Hepatic stellate cell (primary cell): Measurements from ENCODE around the gene DHRS3.

Source experiments
- DNase-seq: peaks from one replicate; pipeline ENCODE4 v3.0.0; 2011; ENCODE audit warnings: low spot score

Gene DHRS3

GRCh38 chr1:12637693-12638092 is 19.7 kb upstream of the DHRS3 start:
- DNase-seq = no peak

GRCh38 chr1:12636098-12636950 is 18.3 kb upstream of the DHRS3 start:
- peak; percentile 94 for DNase-seq

- DNase-seq = no peak
Observed at GRCh38 chr1:12634696-12635202, 16.7 kb upstream of the DHRS3 start.

- no peak for DNase-seq
Observed at GRCh38 chr1:12634156-12634555, 16.1 kb upstream of the DHRS3 start.

- DNase-seq = no peak
Observed at GRCh38 chr1:12631571-12631970, 13.6 kb upstream of the DHRS3 start.

GRCh38 chr1:12630946-12631530 is 13.0 kb upstream of the DHRS3 start:
- DNase-seq = no peak

- DNase-seq = no peak
Observed at GRCh38 chr1:12629985-12630760, 12.2 kb upstream of the DHRS3 start.

GRCh38 chr1:12629511-12629956 is 11.5 kb upstream of the DHRS3 start:
- DNase-seq = no peak

GRCh38 chr1:12627296-12627695 is 9.3 kb upstream of the DHRS3 start:
- DNase-seq = no peak

- DNase-seq = no peak
Observed at GRCh38 chr1:12626888-12627287, 8.9 kb upstream of the DHRS3 start.

GRCh38 chr1:12625276-12625675 is 7.3 kb upstream of the DHRS3 start:
- no peak for DNase-seq

GRCh38 chr1:12622506-12622905 is 4.5 kb upstream of the DHRS3 start:
- DNase-seq = no peak

- DNase-seq = no peak
Observed at GRCh38 chr1:12621346-12622335, 3.6 kb upstream of the DHRS3 start.

- DNase-seq = no peak
Observed at GRCh38 chr1:12620931-12621330, 2.9 kb upstream of the DHRS3 start.

- no peak for DNase-seq
Observed at GRCh38 chr1:12620488-12620865, 2.5 kb upstream of the DHRS3 start.

GRCh38 chr1:12619792-12620487 is 1.9 kb upstream of the DHRS3 start:
- DNase-seq = peak; percentile 87

GRCh38 chr1:12618965-12619791 is 1.2 kb upstream of the DHRS3 start:
- DNase-seq = peak; percentile 81

GRCh38 chr1:12618661-12618964 is 603 bp upstream of the DHRS3 start:
- no peak for DNase-seq

GRCh38 chr1:12617511-12617900 is 504 bp downstream of the DHRS3 start:
- no peak for DNase-seq

GRCh38 chr1:12616709-12617373 is 1.2 kb downstream of the DHRS3 start:
- no peak for DNase-seq
